Measurements from ENCODE around the gene ATXN2.

- TF ChIP-seq POLR2A (IDR thresholded peaks at IDR 0.05) (no peak), CTCF (IDR thresholded peaks at IDR 0.05) (no peak)
Measured at GRCh38 chr12:111546171-111546570, 52.9 kb downstream of the ATXN2 start.
